ENCODE results near the gene EPHA4. TPM values are rescaled to one million over a fixed set of nuclear protein-coding genes. Genes with fewer than 3 reads are reported as not detected.

EPHA4 gene
- total RNA-seq (2022; extraction: Qiagen RNA extraction; ENCODE audit: low read depth) = 0.33 to 1.2 TPM (median 0.90 TPM) in 5 replicates

GRCh38 chr2:221572219-221572820, at the start of gene EPHA4:
EPHA4 (minus strand) TSS chr2:221572304; CDS start chr2:221572248, 56 bp downstream.

Data from A549 treated with GW870086 at 1 μM for 4 hours (cell line).